DND-41 (cell line): ENCODE results near the gene PRRT1B.

Experiments used
- CTCF ChIP-seq: IDR thresholded peaks from 2 replicates; pipeline ENCODE4 v1.5.1; 2012; ENCODE audit warnings: borderline replicate concordance, low read length, moderate library complexity, mild to moderate bottlenecking; ENCODE audit not compliant: poor library complexity, severe bottlenecking; ENCODE audit errors: extremely low read depth
- EZH2 ChIP-seq: IDR thresholded peaks from 3 replicates; pipeline ENCODE4 v1.6.1; 2012; ENCODE audit warnings: borderline replicate concordance, low read depth, mild to moderate bottlenecking, moderate library complexity, low read length, inconsistent platforms; ENCODE audit not compliant: severe bottlenecking

GRCh38 chr9:131603711-131604439, 58.6 kb downstream of the PRRT1B start:
- TF ChIP-seq CTCF (no peak), EZH2 (no peak)
